Measurements from ENCODE around the gene SORL1.

SORL1 gene

GRCh38 chr11:121664144-121664543 lies 212.0 kb downstream of the SORL1 start:
- Histone ChIP-seq H3K4me3 (ENCODE audit: low read length) (no peak overlapping the region), H3K9me3 (ENCODE audit: control insufficient read depth, low read depth, low read length) (no peaks in the 10 kb centered on the region), H3K4me1 (ENCODE audit: control insufficient read depth, low read depth, low read length) (no peaks in the 10 kb centered on the region), H3K9ac (ENCODE audit: low read length) (no peak overlapping the region), H3K27ac (ENCODE audit: low read length) (no peak overlapping the region), H3K36me3 (ENCODE audit: control insufficient read depth, low read depth, low read length) (no peaks in the 10 kb centered on the region), H3K27me3 (ENCODE audit: control insufficient read depth, insufficient read depth, low read length) (no peaks in the 10 kb centered on the region)

- H3K27me3 ChIP-seq (ENCODE audit: control insufficient read depth, insufficient read depth, low read length) = no peaks in the 10 kb centered on the region
- H3K27ac ChIP-seq (ENCODE audit: low read length) = no peak overlapping the region
- H3K4me3 ChIP-seq (ENCODE audit: low read length) = no peak overlapping the region
- no peaks in the 10 kb centered on the region for H3K4me1 ChIP-seq (ENCODE audit: control insufficient read depth, low read depth, low read length)
- no peaks in the 10 kb centered on the region for H3K36me3 ChIP-seq (ENCODE audit: control insufficient read depth, low read depth, low read length)
- H3K9ac ChIP-seq (ENCODE audit: low read length) = no peak overlapping the region
- no peaks in the 10 kb centered on the region for H3K9me3 ChIP-seq (ENCODE audit: control insufficient read depth, low read depth, low read length)
Measured at GRCh38 chr11:121665206-121665838, 213.2 kb downstream of the SORL1 start.

GRCh38 chr11:121667836-121668235 lies 215.7 kb downstream of the SORL1 start:
- Histone ChIP-seq H3K4me3 (ENCODE audit: low read length) (no peak overlapping the region), H3K36me3 (ENCODE audit: control insufficient read depth, low read depth, low read length) (no peaks in the 10 kb centered on the region), H3K27me3 (ENCODE audit: control insufficient read depth, insufficient read depth, low read length) (no peaks in the 10 kb centered on the region), H3K9ac (ENCODE audit: low read length) (no peak overlapping the region), H3K4me1 (ENCODE audit: control insufficient read depth, low read depth, low read length) (peaks cover 4% of the 10 kb centered on the region), H3K27ac (ENCODE audit: low read length) (no peak overlapping the region), H3K9me3 (ENCODE audit: control insufficient read depth, low read depth, low read length) (no peaks in the 10 kb centered on the region)

- Histone ChIP-seq H3K27ac (ENCODE audit: low read length) (no peak overlapping the region), H3K9me3 (ENCODE audit: control insufficient read depth, low read depth, low read length) (no peaks in the 10 kb centered on the region), H3K9ac (ENCODE audit: low read length) (no peak overlapping the region)
Measured at GRCh38 chr11:121669422-121669821, 217.3 kb downstream of the SORL1 start.

GRCh38 chr11:121670266-121670665 lies 218.2 kb downstream of the SORL1 start:
- Histone ChIP-seq H3K9me3 (ENCODE audit: control insufficient read depth, low read depth, low read length) (no peaks in the 10 kb centered on the region), H3K4me1 (ENCODE audit: control insufficient read depth, low read depth, low read length) (peaks cover 10% of the 10 kb centered on the region), H3K27ac (ENCODE audit: low read length) (no peak overlapping the region), H3K9ac (ENCODE audit: low read length) (no peak overlapping the region), H3K27me3 (ENCODE audit: control insufficient read depth, insufficient read depth, low read length) (no peaks in the 10 kb centered on the region), H3K4me3 (ENCODE audit: low read length) (no peak overlapping the region), H3K36me3 (ENCODE audit: control insufficient read depth, low read depth, low read length) (no peaks in the 10 kb centered on the region)

More at GRCh38 chr11:121669422-121669821, 217.3 kb downstream of the SORL1 start:
- Histone ChIP-seq H3K4me3 (ENCODE audit: low read length) (no peak overlapping the region), H3K36me3 (ENCODE audit: control insufficient read depth, low read depth, low read length) (no peaks in the 10 kb centered on the region), H3K4me1 (ENCODE audit: control insufficient read depth, low read depth, low read length) (peaks cover 5% of the 10 kb centered on the region), H3K27me3 (ENCODE audit: control insufficient read depth, insufficient read depth, low read length) (no peaks in the 10 kb centered on the region)

- Histone ChIP-seq H3K27me3 (ENCODE audit: control insufficient read depth, insufficient read depth, low read length) (no peaks in the 10 kb centered on the region), H3K27ac (ENCODE audit: low read length) (no peak overlapping the region), H3K4me1 (ENCODE audit: control insufficient read depth, low read depth, low read length) (peaks cover 10% of the 10 kb centered on the region)
Measured at GRCh38 chr11:121670805-121671282, 218.7 kb downstream of the SORL1 start.

GRCh38 chr11:121671283-121672168 lies 219.4 kb downstream of the SORL1 start:
- H3K9ac ChIP-seq (ENCODE audit: low read length) = no peak overlapping the region
- H3K9me3 ChIP-seq (ENCODE audit: control insufficient read depth, low read depth, low read length) = no peaks in the 10 kb centered on the region
- H3K4me1 ChIP-seq (ENCODE audit: control insufficient read depth, low read depth, low read length) = peaks cover 10% of the 10 kb centered on the region
- no peak overlapping the region for H3K4me3 ChIP-seq (ENCODE audit: low read length)
- H3K27me3 ChIP-seq (ENCODE audit: control insufficient read depth, insufficient read depth, low read length) = no peaks in the 10 kb centered on the region
- H3K36me3 ChIP-seq (ENCODE audit: control insufficient read depth, low read depth, low read length) = no peaks in the 10 kb centered on the region
- H3K27ac ChIP-seq (ENCODE audit: low read length) = no peak overlapping the region

More at GRCh38 chr11:121670805-121671282, 218.7 kb downstream of the SORL1 start:
- Histone ChIP-seq H3K9me3 (ENCODE audit: control insufficient read depth, low read depth, low read length) (no peaks in the 10 kb centered on the region), H3K36me3 (ENCODE audit: control insufficient read depth, low read depth, low read length) (no peaks in the 10 kb centered on the region), H3K9ac (ENCODE audit: low read length) (no peak overlapping the region), H3K4me3 (ENCODE audit: low read length) (no peak overlapping the region)

GRCh38 chr11:121672630-121673487 lies 220.7 kb downstream of the SORL1 start:
- Histone ChIP-seq H3K36me3 (ENCODE audit: control insufficient read depth, low read depth, low read length) (no peaks in the 10 kb centered on the region), H3K4me1 (ENCODE audit: control insufficient read depth, low read depth, low read length) (peaks cover 10% of the 10 kb centered on the region), H3K27me3 (ENCODE audit: control insufficient read depth, insufficient read depth, low read length) (no peaks in the 10 kb centered on the region), H3K27ac (ENCODE audit: low read length) (no peak overlapping the region), H3K9me3 (ENCODE audit: control insufficient read depth, low read depth, low read length) (no peaks in the 10 kb centered on the region), H3K4me3 (ENCODE audit: low read length) (no peak overlapping the region), H3K9ac (ENCODE audit: low read length) (no peak overlapping the region)

GRCh38 chr11:121681550-121682268 lies 229.6 kb downstream of the SORL1 start:
- H3K4me1 ChIP-seq (ENCODE audit: control insufficient read depth, low read depth, low read length) = no peaks in the 10 kb centered on the region
- H3K36me3 ChIP-seq (ENCODE audit: control insufficient read depth, low read depth, low read length) = no peaks in the 10 kb centered on the region
- H3K9me3 ChIP-seq (ENCODE audit: control insufficient read depth, low read depth, low read length) = no peaks in the 10 kb centered on the region
- H3K27ac ChIP-seq (ENCODE audit: low read length) = no peak overlapping the region
- no peak overlapping the region for H3K4me3 ChIP-seq (ENCODE audit: low read length)
- H3K9ac ChIP-seq (ENCODE audit: low read length) = no peak overlapping the region
- H3K27me3 ChIP-seq (ENCODE audit: control insufficient read depth, insufficient read depth, low read length) = no peaks in the 10 kb centered on the region
